ENCODE measurements around the gene RUFY4.
A peak's percentile ranks its signal among the peaks of the same experiment; 100 is the strongest.

The RUFY4 gene, protein sequence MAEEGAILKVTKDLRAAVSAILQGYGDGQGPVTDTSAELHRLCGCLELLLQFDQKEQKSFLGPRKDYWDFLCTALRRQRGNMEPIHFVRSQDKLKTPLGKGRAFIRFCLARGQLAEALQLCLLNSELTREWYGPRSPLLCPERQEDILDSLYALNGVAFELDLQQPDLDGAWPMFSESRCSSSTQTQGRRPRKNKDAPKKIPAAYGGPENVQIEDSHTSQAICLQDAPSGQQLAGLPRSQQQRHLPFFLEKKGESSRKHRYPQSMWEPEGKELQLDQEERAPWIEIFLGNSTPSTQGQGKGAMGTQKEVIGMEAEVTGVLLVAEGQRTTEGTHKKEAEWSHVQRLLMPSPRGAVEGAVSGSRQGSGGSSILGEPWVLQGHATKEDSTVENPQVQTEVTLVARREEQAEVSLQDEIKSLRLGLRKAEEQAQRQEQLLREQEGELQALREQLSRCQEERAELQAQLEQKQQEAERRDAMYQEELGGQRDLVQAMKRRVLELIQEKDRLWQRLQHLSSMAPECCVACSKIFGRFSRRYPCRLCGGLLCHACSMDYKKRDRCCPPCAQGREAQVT

DNA sequence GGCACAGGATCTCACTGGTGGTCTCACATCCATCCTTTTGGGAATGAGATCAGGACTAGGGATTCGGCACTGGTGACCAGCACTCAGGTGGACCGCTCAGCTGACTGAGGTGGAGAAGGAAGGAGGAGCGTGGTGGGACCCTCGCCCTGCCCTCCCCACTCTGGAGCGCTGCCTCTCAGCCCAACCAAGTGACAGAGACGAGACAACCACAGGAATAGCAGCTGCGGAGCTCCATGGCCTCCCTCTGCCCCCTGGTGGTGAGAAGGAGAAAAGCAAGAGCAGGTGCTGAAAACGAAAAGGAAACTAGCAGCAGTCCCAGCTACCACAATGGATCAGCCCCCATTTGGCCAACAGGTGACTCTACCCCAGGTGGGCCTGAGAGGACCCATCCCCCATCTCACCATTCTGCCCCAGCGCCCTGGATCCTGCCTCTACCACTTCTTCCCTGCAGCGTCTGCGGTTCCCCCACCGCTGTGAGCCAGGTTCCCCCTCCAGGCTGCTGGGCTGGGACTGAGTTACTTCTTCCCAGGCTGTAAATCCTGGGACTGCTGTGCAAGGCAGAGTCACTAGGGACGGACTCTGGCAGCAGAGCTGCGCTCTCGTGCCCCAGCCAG, at the start of gene RUFY4:
TSS of gene RUFY4 (plus strand) at position 533 of the 614 bp plus-strand sequence. CDS start 1,353 bp downstream, outside the sequence.
- DNase-seq: peak; percentile 60

DNA sequence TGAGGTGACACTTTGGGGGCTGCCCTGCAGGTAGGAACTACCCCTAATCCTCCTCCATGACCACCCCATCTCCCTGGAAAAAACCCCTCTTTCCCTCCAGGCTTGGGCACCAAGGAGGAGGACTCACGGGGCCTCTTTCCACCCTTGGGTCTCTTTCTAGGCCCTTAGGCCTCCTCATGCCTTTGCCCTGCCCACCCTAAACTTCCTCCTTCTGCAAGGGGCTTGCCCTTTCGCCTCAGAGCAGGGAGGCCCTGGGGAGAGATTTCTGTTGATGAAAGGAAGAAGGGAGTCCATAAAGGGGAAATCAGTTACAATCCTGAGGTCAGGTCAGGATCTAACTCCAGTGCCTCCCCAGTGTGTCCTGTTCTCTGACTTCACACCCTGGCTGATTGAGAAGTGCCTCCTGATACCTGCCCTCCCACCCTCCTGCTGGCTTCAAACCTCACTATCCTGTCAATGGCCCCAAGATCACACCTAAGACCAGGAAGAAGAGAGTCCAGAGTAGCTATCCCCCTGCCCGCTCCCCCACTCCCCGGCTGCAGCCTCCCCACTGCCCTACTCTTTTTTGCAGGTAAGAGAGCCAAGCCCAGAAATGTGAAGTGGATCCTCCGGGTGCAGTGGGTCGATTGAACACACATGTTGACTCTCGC, 49.5 kb upstream of the RUFY4 start:
- no peak for DNase-seq

DNA sequence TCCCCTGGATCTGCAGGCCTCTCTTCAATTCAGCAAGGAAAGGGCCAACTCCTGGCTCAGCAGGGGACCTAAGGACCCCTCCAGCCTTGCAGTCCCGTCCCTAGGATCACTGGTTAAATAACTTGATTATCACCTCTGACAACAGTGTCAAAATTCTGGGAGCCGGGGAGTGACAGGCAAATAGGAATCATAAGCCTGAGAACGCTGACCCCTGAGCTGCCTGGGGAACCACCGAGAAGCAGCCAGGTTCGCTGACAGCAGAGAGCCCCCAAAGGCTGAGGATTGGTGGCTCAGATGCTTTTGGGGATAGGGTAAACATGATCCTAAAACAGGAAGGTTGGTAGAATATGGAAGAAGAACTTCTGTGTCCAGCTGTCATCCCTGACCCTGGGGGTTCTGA, 48.8 kb upstream of the RUFY4 start:
- DNase-seq: no peak

DNA sequence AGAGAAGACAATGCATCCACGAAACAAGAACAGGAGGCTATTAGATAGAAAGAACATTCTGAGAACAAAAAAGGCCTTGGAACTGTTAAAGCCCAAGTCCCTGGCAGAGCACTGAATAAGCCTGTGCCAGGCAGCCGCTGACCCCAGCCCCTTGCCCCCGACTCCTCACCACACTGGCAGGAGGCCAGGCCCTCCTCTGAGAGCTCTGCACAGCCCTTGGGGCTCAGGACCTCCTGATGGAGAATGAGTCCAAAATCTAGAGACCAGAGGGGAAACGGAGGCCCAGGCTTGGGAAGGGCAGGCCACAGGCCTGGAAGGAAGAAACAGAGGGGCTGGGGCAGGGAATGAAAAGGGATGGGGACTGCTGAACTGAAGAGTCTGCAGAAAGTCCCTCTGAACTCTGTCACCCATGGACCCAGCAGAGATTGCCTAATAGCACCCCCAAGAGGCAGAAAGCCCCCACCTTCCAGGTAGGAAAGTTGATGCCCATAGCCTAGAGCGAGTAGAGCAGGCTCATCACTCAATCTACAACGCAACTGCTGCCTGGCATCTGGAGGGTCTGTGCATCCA, 48.0 kb upstream of the RUFY4 start:
- no peak for DNase-seq

DNA sequence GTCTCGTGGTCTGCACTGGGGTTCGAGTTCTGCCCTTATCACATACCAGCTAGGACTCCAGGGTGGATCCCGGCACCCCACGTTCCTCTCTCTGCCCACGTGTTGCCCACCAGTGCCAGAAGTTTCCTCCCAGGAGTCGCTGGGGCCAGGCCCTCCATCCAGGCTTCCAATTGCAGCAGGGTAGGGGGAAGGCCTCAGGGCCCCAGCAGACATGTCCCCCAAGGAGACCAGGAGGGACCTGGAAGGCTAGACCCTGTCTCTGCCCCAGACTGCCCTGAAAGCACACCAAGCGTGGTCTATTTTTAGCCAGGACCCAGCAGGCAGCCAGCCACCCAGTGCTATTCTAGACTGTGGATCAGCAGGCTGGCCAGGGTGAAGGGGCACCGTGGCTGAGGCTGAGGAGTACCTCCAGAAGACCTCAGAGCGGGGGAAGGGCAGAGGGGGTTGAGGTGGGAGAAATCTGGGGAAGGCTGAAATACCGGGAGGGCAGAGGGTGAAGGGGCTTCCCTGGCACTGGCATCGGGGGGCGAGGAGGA, 47.4 kb upstream of the RUFY4 start:
- DNase-seq: no peak

DNA sequence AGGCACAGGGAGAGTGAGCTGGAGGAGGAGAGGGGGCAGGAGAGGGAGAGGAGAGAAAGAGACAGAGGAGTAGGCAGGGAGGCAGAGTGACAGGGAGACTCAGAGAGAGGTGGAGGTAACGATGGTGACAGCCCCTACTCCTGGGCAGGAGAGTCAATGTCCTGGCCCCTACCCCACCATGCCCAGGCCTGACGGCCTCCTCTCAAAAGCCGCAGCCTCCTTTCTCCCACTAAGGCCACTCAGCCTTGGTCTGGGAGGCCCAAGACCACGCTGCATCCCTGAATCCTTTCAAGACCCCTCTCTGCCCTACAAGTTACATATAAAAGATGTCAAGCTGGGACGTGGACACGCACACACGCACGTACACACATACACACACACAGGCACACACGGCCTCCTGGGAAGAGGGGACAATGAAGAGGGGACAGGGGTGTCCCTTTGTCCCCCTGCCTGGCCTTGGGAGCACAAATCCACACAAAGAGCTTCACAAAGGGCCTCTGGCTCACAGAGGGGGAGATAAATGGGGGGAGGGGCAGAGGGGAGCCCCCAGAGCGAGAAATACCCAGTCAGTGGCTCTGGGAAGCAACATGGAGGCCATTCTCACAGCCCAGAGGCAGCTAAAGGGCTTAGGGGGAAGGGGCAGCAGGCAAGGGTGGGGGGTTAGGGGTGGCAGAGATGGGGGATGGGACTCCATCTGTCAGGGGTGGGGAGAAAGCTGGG, 46.8 kb upstream of the RUFY4 start:
- DNase-seq: no peak

DNA sequence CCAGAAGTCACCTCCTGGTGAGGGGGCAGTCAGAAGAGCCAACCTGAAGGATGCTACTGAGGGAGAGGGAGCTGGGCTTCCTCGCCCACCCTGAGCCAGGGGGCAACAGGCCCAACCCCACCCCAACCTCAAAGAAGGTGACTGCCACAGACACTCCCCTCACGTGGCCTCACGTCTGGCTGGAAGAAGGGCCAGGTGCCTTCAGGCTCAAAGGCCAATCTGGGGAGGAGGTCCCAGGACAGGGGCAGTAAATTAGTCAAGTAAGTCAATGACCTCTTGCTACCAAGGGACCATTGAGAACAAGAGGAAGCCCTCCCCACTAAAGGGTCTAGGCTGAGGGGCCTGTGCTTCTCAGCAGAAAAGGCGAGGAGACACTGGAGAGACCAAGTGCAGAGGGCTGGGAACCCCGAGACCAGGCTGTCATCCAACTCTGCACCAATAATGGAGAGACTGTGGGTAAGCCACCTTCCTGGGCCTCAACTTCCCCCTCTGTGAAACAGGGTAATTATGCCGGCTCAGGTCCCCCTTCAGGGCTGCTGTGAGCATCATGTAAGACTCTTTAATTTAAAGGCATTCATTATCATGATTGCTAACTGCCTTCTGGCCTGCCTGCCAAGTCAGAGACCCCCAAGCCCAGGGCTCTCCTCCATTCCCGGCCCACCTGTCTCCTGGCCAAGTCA, 46.1 kb upstream of the RUFY4 start:
- DNase-seq: no peak

DNA sequence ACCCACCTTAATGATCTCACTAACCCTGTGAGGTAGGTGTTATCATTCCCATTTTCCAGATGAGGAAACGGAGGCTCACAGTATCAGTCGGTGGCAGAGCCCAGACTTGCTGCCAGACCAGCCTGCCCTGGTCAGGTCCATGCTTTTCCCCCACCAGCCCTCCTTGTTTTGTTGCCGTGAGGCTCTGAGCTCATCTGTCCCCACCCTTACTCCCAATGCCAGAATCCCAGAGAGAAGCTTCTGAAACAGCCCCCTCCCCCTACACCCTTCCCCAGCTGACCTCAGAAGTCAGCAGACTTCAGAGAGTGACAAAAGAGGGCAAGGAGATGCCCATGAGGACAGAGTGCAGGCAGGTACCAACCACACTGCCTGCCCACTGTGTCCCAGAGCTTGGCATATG, 45.4 kb upstream of the RUFY4 start:
- no peak for DNase-seq

DNA sequence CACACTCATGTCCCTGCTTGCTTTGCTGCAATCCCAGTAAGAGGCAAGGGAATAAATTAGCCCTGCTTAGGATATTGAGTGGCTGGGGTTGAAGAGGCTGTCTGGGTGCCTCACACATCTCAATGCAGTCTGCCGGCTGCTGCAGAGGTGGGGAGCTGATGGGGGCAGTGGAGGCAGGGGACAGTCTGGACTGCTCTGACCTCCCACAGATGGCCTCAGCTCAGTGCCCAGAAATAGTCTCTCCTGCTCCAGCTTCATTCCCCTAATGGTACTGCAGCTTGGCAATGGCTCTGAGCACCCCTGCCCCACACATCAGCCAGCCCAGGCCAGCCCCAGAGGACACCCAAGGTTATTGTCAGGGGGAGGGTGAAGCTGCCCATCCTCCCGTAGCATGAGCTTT, 44.7 kb upstream of the RUFY4 start:
- no peak for DNase-seq

DNA sequence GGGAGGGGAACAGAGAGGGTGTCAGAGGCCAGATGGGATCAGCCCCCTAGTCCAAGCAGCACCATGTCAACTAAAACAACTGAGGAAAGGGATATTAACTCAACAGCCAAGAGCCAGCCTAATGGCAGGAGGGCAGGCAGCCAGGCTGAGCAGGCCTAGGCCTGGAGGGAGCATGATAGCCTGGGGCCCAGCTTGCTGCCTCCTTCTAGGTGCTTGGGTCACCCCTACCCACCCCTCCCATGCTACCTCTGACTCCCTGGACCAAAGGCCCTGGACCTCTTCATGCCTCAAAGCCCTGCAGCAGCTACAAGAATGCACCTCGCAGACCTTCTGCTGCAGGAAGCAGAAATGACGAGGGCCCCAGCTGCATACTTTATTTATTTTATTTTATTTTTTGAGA, 44.2 kb upstream of the RUFY4 start:
- DNase-seq: no peak

DNA sequence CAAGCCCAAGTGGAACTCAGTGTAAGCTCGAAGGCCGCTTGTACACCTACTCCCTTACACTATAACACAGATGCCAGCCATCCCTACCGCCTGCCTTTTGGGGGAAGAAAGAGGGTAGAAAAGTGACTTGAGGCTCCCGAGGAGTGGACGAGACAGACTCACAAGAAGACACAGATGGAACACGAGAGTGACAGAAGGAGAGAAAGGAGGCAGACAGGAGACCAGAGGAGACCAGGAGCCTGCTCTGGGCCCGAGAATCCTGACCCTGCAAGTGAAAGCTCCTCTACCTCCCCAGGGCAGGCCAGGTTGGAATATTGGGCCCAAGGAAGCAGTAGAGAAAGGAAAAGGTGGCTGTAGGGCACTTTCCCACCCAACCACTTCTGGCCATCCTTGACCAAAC, 42.8 kb upstream of the RUFY4 start:
- no peak for DNase-seq

DNA sequence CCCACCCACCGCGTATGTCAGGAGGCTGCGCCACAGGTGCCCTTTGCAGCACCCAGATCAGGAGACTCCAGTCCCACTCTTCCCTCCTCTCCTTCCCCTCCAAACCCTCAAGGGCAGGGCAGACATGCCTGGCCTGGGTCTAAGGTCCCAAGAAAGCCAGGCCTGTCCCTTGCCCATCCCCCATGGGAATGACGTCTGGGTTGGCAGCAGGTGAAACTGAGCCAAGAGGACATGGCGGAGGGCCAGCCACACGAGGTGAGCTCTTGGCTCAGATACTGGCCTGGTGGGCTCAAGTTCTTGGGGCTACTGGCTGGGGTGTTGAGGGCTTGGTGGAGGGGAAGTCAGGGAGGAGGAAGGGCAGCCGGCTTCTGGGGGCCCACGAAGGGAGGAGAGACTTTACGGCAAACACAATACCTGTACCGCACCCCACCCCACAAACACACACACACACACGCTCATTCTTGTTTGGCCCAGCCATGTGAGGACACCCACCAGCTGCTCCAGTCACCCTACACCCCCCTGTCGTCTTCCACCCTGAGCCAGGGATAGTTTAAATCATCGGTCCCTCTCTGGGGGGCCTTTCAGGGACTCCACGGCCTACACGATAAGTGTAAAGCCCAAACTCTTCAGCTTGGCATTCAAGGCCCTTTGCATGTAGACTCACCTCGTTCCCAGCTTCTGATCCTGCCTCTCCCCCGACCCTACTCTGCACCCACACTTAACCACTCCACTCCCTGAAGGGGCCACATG, 42.2 kb upstream of the RUFY4 start:
- DNase-seq: no peak

DNA sequence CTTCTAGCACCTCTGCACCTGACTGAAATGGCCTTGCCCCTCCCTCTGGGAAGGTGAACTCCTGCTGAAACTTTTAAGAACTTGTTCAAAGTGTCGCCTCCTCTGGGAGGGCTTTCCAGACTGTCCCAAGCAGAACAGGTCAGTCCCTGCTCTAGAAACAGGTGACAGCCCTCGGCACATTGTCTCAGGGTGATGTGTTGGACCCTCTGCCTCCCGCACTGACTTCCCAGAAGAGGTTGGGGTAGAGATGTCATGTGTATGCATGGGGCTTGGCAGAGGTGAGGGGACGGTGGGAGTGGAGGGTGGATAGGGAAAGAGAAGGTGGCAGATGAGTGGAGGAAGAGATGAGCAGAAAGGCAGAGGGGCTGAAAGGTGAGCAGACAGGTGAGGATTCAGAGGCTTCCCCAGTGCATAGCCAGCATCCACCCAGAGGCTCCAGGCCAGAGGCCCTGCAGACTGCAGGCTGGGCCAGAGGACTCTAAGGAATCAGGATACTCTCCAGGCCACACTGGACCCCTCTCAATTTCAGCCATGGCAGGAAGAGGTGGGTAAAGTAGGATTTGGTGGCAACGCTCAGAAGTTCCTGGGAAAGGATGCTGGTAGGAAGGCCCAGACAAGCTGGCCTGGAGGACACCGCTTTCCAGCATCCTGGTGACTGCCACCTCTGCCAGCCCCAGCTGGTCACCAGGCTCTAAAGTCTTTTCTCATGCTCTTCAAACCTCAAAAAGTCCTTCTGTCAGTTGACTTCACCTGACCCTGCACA, 41.4 kb upstream of the RUFY4 start:
- no peak for DNase-seq

DNA sequence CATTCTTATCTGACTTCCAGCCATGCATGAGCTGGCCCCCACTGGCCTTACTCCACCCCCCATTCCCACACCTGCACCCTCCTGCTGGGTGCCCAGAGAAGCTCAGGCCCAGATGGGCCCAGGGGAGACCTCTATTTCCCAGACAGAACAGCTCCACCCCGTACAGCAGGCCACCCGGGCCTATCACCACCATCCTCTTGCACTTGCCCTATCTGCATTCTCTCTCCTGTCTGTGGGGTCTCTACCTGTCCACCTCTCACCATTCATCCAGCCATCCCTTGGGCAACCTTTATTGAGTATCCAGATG, 40.9 kb upstream of the RUFY4 start:
- no peak for DNase-seq

DNA sequence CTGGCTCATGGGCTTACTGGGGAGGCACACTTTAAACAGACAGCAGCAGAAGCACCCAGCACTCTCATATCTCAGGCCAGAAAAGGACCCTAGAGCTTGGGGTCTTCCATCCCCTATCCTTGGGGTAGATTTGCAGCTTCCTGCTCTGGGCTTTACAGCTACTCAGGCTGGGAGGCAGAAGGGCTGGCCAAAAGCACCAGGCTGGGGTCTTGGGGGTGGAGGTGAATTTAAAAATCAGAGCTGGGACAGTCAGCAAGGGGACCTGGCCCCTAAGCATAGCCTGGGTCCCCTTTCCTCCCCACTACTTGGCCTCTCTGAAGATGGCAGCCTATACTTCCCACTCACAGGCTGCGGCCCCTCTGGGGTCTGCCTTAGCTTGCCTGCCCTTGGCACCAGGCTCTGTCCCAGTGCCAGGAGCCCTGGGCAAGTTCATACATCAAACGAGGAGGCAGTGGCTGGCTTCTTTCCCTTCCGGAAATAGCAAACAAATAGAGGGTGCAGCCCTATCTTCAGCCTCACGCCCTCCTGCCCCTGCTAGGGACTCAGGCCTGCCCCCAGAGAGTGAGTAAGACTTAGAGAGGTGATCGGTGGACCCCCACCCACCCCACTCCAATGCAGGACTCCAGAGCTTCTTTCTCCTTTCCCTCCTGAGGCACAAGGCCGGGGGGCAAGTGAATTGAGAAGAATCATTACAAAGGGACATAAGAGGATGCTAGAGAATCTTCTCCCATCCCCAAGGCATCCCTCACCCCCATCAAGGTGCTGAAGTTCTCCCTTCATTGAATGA, 40.3 kb upstream of the RUFY4 start:
- no peak for DNase-seq

DNA sequence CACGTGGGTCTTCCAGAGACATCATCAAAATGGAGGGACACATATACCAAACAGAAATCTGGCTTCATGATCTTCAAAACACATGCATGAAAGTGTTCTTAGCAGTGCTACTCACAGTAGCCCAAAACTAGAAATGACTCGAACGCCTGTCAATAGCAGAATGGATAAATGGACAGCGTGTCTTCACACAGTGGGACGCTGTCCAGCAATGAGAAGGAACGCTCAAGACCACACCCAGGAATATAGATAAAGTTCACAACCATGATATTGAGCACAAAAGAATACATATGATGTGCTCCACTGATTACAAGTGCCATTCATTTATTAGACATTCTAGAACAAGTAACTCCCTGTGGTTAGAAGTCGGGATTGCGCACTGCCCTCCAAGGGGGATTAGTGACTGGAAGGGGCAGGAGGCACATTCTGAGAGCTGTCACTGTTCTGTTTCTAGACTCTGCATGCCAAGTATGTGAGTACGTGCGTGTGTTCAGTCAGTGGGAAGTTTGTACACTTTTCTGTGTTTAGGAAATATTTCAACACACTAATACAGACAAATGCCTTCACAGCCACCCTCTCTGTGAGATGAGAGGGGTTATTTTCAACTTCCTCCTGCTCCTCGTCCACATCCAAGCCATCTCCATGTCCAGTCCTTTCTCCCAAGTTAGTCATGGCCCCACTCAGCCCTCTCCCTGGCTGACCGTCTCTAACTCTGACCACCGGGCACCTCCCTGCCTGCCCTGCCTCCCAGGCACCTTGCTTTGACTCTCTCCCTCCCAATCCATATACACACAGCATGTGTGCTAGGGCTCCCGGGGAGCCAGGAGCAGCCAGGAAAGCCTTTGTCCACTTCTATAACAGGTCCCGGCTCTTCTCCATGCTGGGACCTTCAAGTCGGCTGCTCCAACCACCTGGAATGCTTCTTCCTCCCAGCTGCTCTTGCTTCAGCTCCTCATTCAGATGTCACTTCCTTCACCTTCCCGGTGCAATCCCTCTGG, 39.4 kb upstream of the RUFY4 start:
- no peak for DNase-seq

DNA sequence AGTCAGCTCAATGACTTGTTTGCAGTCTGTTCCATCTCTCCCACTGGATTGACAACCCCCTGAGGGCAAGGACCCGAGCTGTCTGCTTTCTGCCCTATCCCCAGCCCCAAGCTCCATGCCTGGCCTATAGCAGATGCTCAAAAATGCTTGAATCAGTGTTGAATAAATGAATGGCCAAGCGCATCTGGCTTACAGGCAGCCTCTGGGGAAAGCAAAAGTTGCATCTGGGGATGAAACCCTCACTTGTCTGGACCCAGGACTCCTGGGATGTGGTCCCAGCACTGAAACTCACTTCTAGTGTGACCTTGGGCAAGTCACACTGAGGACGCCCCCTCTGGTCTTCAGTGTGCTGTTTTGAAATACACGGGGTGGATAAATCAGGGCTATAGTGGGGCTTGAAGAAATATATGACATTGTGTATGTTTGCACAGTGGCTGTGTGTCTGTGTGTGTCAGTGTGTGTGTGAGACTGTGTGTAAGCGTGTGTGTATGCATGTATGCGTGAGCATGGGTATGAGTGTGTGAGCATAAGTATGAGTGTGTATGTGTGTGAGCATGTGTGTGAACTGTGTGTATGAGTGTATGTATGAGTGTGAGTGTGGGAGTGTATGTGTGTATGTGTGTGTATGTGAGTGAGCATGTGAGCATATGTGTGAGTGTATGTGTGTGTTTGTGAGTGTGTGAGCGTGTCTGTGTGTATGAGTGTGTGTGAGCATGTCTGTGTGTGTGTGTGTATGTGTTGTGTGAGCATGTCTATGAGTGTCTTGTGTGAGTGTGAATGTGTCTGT, 38.5 kb upstream of the RUFY4 start:
- no peak for DNase-seq

DNA sequence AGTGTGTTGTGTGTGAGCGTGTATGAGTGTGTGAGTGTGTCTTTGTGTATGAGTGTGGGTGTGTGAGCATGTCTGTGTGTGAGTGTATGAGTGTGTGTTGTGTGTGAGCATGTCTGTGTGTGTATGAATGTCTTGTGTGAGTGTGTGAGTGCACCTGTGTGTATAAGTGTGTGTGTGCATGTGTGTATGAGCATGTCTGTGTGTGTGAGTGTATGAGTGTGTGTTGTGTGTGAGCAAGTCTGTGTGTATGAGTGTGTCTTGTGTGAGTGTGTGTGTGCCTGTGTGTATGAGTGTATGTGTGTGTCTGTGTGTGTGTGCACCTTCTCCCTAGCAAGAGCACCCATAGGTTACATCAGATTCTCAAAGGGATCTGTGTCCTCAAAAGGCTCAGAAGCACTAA, 37.8 kb upstream of the RUFY4 start:
- no peak for DNase-seq

Data from activated T-cell treated with anti-CD3 and anti-CD28 coated beads, Interleukin-2, amount 50 U/mL, for 1 hour (primary cell).